Tongue (tissue), 2 donors: ENCODE measurements around the gene ZIK1. TPM values are rescaled to one million over a fixed set of nuclear protein-coding genes. Genes with fewer than 3 reads are reported as not detected.

Experiments used
- DNase-seq: peaks from one replicate; pipeline ENCODE4 v3.0.0-alpha.2; 2015
- total RNA-seq: library from RNA; depleted of rRNA; stranded (reverse); fragments of >200 nt; gene quantifications from one replicate; pipeline ENCODE4 v1.2.3, GENCODE V29; 2014

The ZIK1 gene
- 11.2 TPM for total RNA-seq

DNA sequence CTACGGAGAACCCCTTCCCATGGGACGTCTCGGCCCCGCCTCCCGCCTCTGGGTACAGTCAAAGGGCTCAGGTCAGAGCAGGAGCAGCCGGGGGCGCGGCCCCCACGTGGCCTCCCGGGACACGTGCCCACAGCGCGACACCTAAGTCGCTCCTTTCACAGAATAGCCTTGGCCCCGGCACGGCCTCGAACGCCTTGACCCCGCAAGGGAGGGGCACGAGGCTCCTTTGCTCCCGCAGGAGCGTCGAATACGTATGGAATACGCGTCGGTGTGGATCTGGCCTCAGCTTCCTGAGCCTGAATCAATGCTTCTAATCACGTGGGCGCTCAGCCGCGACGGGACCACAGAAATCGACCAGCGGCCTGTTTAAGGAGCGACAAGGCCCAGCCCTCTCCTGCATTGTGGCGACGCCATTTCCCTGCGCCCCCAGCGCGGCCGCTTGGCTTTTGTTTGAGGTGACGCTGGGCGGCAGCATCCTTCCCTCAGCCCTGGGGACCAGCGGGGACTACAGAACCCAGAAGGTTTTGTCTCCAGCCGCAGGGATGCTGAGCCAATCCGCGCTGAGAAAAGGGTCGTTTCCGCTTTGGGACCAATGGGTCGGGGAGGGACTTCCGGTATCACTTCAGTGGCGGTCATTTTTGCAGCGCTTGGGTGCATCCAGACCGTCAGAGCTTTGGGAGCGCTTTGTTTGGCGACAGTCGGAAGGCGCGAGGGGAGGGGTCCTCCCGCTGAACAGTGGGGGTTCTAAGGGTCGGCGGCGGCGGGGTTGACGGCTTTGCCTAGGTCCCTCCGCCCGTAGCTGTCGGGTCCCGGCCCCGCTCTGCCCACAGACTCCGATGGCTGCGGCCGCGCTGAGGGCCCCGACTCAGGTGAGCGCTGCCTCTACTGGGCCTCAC is at the start of gene ZIK1:
Gene ZIK1, plus strand, starts transcription at position 625 of the 896 bp plus-strand sequence. Its CDS starts 212 bp downstream, at position 837.
- DNase-seq: peak; percentile 98

DNA sequence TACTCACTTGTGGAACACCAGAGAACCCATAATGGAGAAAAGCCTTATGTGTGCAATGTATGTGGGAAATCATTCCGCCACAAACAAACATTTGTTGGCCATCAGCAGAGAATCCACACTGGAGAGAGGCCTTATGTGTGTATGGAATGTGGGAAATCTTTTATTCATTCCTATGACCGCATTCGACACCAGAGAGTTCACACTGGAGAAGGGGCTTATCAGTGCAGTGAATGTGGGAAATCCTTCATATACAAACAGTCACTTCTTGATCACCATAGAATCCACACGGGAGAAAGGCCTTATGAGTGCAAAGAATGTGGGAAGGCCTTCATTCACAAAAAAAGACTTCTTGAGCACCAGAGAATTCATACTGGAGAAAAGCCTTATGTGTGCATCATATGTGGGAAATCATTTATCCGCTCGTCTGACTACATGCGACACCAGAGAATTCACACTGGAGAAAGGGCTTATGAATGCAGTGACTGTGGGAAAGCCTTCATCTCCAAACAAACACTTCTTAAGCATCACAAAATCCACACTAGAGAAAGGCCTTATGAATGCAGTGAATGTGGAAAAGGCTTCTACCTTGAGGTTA is 45.9 kb upstream of the ZIK1 start:
- DNase-seq: no peak

DNA sequence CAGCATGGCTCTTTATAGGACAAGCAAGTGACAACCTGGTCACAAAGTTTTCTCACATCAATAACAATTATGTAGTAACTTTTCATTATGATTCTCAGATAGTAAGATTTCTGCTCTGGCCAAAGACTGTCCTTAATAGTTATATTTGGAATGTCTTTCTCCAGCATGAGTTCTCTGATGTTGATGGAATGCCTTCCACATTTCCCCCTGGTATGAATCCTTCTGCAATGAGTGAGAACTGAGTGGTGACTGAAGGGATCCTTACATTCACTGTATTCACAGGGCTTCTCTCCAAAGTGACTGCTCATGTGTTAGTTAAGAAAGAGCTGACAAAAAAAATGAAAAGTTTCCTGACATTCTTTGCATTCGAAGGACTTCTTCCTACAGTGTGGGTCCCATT is 37.4 kb upstream of the ZIK1 start:
- no peak for DNase-seq

DNA sequence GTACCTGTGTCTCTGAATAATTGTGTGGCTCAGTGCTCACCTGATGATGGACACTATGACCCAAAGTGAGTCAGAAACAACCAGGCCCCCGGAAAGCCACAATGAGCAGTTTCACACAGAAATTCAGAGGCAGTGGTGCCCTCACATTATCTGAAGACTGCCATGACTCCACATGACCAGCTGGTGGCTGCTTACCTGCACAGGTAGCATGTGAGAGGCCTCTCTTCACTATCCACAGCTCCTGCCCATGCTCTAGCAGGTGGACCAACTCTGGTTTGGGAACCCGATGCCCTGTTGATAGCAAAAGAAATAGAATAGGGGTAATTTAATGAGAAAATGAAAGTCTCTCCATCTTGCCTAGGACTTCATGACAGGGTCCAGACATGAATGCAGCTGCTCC is 31.5 kb upstream of the ZIK1 start:
- no peak for DNase-seq

DNA sequence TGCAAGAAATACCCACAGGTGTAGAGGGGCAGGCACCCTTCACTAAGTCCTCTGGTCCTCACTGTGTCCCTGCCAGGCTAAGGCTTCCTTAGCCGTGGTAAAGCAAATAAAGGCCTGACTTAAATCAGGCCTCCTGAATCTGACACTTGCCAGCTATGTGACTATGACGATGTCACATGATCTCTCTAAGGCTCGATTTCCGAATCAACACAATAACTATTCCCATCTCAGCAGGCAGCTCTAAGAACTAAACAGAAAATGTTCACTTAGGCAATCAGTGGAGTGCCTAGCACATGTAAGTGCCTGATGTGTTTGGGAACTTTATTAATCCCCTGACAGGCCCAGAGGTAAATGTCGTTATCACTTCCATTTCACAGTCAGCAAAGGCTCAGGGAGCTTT is 26.3 kb upstream of the ZIK1 start:
- DNase-seq: no peak

DNA sequence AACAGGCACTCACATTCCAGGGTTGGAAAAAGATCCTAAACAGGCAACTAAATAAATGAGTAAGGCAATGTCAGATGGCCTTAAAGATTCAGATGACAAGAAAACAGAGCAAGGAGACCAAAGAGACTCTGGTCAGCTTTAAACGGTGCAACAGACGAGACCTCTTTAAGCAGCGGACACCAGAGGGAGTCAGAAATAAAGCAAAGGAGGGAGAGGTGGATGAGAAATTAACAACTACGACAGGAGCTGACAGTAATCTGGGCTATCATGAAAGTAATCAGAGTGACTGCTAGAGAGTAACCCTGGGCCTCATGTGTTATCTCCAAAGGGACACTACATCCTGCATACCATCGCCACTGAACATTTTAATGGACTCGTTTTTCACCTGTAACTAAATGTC is 25.4 kb upstream of the ZIK1 start:
- DNase-seq: no peak

DNA sequence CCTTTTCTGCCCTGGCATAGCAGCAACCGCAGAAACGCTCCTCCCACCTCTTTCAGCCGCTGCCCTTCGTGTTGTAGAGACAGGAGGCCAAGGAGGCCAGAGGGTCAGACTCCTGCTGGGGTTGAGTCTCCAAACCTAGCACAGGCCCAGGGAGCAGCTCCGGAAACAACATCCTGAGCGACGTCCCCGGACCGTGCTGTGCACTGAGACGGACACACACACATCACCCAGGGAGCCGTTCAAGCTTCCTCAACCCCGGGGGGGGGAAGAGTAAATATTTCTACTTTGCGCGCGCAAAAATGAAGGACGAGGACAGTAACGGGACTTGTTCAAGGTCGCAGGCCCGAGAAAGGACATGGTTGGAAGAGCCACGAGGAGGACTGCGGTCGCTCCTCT is 24.9 kb upstream of the ZIK1 start:
- DNase-seq: peak; percentile 8

DNA sequence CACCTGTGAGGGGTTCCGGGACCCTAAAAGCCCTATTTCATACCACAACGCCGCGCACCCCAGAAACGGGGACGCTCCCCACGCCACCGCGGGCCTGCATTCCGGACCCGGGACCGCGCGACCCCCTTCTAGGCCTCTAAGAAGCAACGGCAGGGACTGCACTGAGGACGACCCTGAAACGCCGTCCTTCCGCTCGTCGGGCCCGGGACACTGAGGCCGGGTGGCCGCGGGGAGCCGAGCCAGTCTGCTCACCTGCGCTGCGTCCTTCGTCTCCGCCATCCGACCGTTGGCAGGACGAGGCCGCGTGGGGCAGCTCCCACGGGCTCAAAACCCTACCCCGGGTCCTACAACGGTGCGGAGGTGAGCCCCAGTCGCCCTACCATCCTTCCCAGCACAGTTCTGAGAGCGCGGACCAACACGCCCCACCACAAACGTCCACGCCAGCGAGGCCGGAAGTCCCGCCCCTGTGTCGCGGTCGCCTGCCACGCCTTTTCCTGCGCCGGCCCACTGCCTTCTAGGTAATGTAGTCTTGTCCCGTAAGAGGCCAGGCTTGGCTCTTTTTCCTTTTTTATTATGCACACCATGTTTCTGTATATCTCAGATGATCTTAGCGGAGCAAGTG is 24.4 kb upstream of the ZIK1 start, which contains the start of gene ZNF550:
Gene ZNF550, minus strand, starts transcription at position 460 of the 622 bp plus-strand sequence. Its CDS starts 181 bp downstream, at position 279.
- DNase-seq: peak; percentile 96

DNA sequence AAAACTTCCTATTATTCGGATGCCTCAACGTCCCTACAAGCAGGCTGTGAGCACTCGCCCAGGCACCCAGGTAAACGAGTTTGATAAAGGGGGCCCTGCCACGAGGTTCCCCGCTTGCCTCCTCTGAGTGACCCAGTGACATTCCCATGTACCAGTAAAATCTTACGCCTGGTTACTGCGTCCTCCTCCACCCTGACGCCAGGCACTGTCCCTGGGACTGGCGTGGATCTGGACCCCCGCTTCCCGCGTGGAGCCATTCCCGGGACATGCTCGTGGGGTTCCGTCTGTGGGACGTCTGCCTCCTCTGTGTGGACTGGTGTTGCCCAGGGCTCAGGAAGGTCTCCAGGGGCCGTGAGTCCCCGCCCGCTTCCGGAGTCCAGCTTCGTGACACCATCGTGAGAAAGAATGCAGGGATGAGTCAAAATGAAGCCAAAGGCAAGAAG is 23.9 kb upstream of the ZIK1 start:
- DNase-seq: no peak

DNA sequence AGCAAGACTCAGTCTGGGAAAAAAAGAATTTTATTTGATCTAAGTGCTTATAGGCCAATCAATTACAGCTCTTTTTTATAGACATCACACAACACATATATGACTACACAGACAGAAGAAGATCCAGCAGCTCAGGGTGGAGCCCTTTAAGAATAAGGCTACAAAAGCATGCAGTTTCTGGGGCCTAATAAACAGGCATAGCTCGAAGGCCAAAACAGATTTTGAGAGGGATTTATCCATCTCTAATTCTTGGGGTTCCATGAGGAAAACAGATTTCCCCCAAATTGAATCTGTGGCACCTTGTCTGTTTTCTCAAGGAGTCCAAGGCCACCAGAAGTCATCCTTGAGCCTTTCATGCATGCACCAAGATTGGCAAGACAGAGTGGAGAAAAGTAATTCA is 20.4 kb upstream of the ZIK1 start:
- no peak for DNase-seq

DNA sequence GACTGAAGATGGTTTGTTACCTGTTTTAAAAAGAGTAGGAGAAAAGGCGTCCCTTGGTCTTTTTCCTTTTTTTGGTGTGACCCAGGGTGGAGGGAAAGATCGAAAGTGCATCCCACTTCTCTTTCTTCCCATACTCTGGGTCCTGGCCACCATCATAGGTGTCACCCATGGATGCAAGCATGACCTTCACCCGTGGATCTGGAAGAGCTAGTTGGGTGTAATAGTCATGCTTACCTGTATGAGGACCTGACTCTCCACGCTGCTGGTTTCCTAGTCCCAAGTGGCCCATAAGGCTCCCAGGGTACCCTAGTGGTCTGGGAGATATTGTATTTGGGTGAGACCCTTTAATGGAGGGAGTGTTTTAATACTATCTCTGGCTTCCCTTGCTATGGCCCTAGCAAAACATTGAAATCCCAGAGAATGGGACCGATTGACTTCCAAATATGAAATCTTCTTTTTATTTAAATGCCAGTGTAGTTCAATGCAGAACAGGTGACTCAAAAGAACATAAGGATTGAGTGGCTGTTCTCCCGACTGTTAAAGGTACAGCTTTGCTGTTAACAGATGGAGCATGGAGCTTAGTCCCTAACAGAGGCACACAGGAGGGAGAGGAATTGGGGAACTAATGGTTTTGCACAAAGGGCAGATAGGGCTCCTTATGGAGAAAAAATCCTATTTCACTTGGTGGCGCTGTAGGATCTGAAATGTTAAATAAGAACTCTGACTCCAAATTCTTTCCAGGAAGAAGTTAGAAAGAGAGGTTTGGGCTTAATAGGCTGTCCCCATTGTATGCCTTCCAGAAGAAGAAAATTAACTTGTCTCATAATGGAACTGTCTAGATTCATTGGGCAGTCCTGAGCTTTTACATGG is 17.3 kb upstream of the ZIK1 start:
- no peak for DNase-seq

DNA sequence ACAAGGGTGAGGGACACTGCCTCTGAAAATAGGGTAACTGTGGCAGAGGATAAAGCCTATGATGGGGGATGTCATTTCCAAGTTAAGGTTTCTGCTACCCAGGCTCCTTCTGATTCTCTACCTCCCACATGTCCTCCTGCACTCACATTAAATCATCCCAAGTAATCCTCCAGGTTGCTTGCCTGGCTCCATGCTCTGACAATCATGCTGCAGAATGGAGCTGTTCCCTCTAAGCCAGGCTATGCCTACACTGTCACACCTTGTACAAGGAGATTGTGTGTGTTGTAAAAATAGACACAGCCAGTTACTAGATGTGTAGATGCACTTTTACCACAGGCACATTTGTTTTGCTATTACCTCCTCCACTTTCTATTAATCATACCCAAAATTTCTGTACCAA is 13.2 kb upstream of the ZIK1 start:
- DNase-seq: no peak

DNA sequence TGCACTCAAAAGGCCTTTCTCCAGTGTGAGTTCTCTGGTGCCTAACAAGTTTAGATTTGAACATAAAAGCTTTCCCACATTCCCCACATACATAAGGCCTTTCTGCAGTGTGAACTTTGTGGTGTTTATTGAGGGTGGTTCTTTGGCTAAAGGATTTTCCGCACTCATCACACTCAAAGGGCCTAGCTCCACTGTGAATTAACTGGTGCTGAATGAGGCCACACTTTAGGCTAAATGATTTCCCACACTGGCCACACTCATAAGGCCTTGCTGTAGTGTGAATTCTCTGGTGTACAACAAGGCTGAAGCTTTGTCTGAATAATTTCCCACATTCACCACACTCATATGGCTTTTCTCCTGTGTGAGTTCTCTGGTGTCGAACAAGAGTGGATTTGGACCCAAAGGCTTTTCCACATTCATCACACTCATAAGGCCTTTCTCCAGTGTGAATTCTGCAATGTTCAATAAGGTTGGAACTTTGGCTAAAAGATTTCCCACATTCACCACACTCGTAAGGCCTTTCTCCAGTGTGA is 11.5 kb upstream of the ZIK1 start:
- no peak for DNase-seq

DNA sequence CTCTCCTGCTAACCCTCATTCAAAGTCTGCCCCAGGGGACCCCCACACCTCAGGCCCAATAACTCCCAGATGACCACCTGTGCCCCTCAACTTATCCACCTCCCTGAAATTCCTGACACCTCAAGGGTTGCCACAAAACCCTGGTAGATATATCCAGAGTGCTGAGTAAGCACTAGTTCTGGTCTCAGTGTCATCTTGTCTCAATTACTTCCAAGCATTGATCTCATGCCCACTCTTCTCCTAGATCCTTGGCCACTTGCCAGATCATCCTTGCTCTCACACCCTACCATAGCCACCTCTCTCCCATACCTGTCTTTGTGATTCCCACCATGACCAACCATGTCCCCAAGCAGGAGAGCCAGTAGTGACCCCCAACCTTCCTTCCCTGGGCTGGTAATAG is 7.3 kb upstream of the ZIK1 start:
- DNase-seq: no peak

DNA sequence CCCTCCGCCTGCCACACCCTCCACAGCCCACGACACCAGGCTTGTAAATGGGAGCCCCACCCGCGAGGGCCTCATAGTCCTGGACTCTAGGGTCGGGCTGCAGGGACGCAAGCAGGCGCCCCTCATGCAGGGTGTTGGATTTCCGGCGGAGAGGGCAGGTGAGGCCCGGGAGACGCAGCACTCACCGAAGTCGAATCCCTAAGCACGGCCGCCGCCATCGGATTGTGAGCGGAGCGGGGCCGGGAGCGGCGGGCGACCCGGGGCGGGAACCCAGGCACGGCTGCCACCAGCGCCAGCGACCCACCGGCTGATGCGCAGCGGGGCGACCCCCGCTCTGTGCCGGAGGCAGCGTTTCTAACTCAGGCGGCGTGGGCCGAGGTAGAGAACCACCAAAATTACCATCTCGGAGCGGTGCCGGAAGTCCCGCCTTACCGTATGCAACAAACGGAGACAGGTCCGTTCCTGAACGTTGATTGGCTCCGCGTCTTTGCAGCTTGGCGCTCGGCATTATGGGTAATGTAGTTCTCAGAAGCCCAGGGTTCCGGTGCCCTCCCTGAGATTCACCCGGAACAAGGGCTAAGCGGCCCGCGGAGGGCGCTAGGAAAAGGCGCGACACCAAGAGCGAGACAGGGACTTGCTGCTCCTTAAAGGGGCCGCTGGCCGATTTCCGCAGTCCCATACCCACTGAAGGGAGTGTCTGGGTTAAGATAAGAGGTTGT is 5.3 kb upstream of the ZIK1 start, which contains the start of gene ZNF416:
Gene ZNF416, minus strand, starts transcription at position 425 of the 719 bp plus-strand sequence. Its CDS starts 207 bp downstream, at position 218.
- DNase-seq: peak; percentile 99

DNA sequence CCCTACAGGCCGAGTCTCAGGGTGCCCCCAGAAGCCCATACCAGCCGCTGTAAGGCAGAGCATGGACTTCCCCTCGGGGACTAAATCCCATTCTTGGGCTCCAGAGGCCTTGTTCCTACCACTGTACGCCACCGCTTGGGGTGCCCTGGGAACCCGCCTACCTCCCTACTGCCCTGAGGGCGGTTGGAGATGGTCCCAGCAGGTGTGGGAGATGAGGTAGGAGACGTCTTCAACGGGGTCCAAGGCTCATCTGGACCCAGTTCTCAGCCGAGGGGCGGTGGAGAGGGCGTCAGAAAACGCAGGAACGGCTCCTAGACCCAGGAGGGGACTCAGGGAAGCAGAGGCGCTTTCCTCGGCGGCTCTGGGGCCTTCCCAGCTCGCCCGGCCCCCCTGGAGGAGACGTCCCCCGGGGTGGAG is 833 bp upstream of the ZIK1 start:
- DNase-seq: no peak

DNA sequence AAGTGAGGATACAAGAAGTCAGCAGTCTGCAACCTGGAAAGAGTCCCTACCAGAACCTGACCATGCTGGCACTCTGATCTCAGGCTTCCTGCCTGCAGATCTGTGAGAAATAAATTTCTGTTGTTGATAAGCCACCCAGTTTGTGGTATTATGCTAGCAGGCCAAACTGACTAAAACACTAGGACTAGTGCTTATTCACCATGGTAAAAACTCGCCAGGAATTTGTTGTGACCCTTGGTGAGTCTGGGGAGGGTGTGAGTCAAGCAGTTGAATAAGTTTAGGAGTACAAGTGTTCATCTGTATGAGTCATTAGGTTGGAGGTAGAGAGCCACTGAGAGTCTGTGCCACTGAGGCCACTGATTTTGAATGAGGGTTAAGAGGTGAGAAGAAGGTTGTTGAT is 3.6 kb downstream of the ZIK1 start:
- no peak for DNase-seq

DNA sequence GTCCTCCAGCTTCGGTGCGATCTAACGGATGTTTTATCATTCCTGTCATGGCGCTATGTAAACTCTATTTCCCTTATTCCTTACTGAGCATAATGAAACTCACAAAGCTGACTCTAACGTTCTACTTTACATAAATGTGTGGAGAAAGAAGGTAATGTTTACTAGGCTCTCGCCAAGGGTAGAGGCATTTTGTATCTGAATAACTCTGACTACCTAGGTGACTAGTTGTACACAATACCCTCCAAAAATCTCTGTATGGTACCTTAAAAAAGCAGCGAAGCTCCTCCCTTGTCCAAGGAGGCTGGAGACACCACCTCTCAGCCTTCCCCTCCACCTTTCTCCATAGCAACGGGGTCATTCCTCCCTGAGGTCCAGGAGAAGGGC is 15.4 kb downstream of the ZIK1 start:
- no peak for DNase-seq

DNA sequence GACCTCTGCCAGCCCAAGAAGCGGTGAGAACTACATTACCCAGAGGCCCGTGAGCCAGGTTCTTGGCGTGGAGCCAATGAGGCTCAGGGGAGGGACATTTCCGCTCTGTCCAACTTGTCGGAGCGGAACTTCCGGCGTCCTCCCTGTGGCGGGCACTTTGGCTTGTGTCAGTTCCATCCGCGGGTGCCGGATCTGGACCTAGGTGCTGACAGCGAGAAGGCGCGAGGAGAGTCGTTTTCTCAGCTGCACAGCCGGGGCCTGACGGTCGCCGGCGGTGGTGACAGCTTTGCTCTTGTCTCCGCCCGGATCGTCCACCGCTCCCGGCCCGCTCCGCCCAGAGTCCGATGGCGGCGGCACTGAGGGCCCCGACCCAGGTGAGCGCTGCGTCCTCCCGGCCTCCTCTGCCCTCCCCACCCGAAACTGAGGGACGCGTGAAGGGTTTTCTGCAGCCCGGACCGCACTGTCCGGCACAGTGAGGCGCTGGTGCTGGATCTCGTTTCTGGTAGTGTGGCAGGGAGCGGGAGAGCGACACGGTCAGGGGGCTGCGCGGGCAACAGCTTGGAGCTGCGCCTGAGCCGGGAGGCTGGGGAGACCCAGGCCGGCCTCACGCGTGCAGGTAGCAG is 15.9 kb downstream of the ZIK1 start, which contains the start of gene ZNF530:
Gene ZNF530, plus strand, starts transcription at position 125 of the 623 bp plus-strand sequence. CDS start 4,461 bp downstream, outside the sequence.
- peak; percentile 97 for DNase-seq

DNA sequence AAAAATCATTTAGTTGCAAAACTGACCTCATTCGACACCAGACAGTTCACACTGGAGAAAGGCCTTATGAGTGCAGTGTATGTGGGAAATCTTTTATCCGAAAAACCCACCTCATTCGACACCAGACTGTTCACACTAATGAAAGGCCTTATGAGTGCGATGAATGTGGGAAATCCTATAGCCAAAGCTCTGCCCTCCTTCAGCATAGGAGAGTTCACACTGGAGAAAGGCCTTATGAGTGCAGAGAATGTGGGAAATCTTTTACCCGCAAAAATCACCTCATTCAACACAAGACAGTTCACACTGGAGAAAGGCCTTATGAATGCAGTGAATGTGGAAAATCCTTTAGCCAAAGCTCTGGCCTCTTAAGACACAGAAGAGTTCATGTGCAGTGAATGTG is 23.0 kb downstream of the ZIK1 start:
- no peak for DNase-seq
